Inferior parietal cortex (tissue), 1 donor: ENCODE measurements around the gene CEBPG.

Source experiments
- DNase-seq: peaks from one replicate; pipeline ENCODE4 v3.0.0-alpha.2; 2016; ENCODE audit errors: extremely low spot score

Gene CEBPG

DNA sequence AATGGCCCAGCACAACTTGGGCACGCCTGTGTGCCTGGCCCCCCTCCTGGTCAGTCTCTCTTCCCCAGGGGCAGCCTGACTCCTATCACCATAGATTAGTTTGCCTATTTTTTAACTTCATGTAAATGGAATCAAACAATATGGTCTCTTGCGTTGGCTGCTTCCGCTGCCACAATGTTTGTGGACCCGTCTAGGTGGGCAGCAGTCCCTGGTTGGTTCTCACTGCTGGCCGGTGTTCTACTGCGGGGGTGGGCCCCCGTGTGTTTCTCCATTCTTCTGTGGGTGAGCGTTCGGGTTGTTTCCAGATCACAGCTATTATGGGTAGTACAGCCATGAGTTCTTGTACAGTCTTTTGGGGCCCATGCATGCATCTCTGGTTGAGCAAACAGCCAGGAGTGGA lies 47.3 kb downstream of the CEBPG start:
- no peak for DNase-seq

DNA sequence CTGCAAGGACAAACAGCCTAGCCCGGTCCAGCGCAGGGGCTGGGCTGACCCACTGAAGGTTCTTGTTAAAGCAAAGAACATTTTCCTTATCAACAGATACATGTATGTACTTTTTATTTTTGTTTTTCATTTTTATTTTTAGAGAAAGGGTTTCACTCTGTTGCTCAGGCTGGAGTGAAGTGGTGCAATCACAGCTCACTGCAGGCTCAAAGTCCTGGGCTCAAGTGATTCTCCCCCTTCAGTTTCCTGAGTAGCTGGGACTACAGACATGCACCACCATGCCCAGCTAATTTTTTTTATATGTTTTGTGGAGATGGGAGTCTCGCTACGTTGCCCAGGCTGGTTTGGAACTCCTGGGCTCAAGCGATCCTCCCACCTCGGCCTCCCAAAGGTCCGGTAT lies 47.9 kb downstream of the CEBPG start:
- no peak for DNase-seq

DNA sequence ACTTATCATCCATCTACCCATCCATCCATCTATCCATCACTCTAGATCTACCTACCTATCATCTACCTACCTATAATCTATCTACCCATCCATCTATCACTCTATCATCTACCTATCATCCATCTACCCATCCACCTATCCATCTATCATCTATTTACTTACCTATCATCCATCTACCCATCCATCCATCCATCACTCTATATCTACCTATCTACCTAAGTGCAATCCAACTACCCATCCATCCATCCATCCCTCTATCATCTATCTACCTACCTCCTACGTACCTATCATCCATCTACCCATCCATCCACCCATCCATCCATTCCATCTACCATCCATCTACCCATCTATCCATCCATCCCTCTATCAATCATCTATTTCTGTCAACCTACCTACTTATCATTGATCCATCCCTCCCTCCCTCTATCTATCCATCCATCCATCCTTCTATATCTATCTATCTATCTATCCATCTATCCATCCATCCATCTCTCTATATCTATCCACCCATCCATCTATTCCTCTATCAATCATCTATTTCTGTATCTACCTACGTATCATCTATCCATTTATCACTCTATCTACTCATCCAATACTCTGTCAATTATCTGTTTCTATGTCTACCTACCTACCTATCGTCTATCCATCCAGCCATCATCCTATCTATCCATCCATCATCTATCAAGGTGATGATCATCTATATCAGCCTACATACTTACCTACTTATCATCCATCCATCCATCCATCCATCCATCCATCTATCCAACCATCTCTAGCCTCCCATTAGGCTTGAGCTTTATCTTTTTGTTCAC lies 49.1 kb downstream of the CEBPG start:
- no peak for DNase-seq

DNA sequence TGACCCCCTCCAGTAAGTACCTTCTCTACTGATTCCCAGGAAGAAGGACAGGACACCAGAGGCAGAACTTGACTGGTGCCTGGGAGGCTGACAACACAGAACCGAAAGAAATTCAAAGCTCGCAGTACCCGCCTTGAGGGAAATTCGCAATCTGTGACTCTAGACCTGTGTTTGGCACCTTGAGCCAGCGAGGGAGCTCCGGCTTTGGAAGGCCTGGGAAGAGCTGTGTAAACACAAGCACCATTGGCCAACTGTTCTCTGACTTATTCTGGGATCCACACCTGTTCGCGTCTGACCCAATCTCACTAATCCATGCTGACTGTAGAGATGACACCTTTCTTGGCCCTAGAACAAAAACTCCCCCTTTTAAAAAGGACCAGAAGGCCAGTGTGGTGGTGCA lies 50.7 kb downstream of the CEBPG start:
- DNase-seq: no peak

DNA sequence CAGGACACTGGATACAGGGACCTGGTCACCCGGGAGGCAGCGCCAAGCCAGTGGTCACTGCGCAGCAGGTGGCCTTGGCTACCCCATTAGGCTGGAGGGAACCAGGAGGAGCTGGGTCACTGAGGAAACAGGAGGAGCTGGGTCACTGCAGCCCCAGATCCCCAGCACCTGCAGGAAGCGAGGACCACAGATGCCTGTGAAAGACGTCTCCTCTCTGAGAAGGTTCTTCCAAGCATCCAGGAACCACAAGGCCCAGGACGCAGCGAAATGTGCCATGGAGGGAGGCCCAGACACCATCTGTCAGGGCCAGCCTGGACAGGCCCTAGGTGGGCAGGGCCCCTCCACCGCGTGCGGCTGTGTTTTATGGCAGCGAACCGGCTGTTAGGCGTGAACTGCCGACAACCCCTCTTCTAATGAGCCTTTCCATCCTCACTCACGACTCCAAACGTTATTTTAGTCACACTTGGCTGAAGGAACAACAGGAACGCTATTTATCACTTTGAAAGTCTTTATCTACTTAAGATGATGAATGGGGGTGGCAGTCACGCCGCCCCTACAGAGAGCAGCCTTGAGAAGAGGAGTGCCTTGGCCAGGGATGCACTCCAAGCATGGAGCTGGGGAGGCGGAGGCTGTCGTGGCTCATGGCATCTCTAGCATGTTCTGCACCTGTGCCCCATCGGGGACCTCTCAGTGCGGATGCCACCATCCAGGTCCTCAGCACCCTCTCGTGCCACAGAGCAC lies 53.3 kb downstream of the CEBPG start:
- no peak for DNase-seq

DNA sequence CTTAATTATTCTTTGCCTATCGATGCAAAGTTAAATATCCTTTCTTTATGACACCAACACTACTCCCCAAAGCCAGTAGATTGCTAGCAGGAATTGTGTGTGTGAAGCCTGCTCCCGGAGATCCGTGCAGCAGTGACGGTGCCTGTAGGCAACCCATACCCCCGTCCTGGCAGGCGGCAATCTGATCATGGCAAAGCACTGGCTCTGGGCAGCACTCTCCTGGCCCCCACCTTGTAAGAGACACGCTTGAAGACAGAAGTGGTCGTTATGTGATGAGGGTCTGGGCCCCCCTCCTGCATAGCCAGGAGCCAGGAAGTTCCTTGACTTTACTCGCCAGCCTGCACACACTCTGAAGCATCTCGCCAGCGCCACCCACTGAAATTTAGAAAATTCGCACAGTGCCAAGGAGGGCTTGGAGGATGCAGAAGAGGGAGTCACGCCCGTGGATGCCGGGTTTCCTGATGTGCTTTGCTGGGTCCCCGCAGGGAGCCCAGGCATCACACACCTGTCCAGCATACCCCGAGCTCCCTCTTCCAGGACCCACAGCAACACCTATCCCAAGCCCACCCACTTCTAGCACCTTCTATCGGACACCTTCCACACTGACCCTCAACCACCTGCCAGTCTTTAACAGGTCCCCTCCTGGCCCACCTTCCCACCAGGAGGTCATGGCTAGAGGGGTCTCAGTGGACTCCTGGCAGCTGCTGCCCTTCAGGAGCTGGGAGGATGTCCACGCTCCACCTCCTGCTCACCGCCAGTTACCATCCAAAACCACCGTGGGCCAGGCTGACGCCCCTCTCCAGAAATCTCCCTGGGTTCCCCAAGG lies 54.5 kb downstream of the CEBPG start:
- DNase-seq: no peak

DNA sequence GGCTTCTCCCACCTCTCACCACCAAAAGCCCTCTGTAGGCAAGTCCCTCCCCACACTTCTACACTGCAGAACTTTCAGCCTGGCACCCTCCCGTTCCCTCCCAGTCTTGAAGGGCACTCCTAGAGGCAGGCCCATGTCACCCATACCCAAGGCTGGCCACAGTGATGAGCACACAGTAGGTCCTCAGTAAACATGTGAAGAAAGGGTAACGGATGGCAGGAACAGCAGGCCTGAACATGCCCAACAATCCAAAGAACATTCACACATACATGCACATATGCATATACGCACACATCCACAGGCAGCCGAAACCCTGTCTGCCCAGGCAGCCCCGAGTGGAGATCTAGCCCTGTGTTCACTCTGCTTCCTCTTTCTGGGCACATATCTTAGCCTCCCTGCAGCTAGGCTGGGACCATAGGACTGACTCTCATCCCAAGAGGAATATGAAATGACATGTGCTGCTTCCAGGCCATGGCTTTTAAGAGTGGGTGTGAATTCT lies 55.2 kb downstream of the CEBPG start:
- no peak for DNase-seq

DNA sequence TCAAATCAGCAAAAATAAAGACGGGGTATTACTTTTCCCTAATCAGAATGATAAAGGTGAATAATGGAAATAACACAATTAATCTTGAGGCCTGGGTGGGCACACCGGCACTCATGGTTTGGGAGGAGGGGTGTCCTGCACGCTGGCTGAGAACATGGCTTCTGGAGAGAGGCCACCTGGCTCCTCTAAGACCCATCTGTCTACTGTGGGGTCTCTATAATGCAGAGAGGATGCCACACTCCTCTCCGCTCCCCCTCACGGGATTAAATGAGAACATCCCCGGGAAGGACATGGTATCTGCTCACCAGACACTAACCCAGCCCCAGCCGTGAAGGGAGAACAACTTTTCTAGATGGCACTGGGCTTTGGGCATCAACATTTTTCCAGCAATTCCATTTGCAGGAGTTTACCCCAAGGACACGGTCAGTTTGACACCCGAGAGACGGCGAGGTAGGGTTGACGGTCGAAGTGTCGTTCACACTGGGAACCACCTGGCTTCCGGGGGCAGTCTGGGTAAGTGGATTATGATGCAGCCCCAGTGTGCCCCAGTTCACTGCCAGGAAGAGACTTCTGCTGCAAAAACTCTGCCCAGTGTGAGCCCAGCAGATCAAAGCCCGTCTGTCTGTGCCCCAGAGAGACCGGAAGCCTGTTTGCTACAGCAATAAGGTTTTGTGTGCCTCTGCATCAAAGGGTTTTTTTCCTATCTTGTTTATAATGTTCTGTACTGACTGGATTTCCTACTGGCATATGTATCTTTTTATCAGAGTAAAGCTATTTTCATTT lies 56.6 kb downstream of the CEBPG start:
- DNase-seq: no peak

DNA sequence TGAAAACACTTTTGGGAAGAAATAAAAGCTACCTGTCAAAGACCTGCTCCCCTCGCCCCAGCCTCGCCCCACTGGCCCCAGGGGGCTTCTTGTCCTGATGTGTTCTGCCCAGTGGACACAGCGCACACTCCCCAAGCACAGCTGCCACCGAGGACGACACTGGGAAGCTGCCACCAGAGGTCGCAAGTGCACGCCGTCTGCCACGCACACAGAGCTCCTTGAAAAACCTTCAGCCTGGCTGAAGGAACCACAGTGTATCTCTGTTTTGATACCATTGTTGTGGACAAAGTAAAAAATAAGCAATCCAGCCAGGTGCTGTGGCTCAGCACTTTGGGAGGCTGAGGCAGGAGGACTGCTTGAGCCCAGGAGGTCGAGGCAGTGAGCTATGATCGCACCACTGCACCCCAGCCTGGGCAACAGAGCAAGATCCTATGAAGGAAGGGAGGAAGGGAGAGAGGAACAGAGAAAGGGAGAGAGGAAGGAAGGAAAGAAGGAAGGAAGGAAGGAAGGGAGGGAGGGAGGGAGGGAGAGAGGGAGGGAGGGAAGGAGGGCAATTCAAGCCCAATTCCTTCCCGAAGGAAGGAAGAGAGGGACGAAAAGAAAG lies 57.3 kb downstream of the CEBPG start:
- peak; percentile 79 for DNase-seq

DNA sequence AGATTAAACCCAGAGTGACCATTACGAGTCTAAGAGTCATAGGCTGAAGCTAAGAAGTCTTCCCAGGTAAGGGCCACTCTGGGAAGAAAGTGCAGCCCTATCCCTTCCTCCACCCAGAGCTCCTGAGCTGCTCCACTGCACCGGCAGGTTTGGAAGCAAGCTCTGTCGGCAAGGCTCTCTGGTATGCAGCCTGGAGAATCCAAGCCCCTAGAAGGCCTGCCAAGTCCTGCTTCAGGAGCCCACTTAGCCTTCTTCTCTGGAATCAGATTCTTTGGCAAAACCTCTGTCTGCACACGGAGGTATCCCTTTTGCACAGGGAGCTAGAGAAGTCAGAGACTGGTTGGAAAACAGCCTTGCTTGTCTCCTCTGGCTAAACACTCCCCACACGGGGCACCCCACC lies 58.5 kb downstream of the CEBPG start:
- DNase-seq: no peak
